ENCODE measurements around the gene BAIAP2.

Gene BAIAP2

DNA sequence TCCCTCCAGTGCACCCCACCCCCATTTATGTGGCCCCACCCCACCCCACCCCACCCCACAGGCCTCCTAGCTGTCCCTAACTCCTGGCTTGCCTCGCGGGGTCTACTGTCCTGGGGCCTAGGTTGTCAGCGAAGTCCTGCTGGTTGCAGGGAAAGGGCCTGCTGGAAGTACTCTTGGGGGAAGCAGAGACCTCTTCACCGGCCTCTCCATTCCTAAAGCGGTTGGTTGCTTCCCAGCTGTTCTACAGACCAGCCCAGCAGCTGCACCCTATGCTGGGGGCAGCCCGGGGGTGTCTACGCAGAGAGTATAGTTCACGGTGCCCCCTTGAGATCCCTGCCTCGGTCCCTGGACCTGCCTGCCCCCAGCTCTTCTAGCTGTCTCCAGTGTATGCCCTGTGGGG is 56.2 kb downstream of the BAIAP2 start:
- DNase-seq: no peak

DNA sequence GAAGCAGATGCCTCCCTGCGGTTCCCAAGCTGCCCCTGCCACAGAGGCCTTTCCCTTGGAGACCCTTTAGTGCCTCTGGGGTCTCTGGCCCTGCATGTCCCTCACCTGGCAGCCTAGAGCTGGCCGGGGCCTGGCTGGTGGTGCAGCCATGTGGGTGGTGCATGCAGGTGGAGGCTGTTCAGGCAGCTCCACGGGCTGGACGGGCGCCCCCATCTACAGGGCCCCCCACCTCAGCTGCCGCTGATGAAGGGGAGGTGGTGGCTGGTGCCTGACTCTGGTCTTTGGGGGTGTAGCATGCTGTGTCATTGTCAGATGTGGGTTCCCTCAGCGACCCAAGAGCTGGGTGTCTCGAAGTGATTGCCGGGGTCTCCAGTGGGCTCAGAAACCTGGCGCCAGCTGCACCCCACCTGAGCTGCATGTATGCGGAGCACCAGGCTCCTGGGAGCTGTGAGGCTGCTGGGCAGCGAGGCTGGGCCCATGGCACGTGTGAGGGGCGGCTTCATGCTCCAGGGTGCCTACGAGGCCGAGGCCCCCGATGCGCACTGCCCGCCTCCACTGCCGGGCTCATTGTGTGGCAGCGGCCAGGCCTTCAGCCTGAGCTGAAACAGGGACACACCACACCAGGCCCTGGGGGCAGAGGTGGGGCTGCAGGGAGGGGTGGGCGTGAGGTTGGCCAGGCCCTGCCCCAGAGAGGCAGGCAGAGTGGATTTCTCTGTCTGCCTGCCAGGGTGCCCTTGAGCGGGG is 57.0 kb downstream of the BAIAP2 start:
- DNase-seq: peak in 1 of 3 experiments; percentile 32

DNA sequence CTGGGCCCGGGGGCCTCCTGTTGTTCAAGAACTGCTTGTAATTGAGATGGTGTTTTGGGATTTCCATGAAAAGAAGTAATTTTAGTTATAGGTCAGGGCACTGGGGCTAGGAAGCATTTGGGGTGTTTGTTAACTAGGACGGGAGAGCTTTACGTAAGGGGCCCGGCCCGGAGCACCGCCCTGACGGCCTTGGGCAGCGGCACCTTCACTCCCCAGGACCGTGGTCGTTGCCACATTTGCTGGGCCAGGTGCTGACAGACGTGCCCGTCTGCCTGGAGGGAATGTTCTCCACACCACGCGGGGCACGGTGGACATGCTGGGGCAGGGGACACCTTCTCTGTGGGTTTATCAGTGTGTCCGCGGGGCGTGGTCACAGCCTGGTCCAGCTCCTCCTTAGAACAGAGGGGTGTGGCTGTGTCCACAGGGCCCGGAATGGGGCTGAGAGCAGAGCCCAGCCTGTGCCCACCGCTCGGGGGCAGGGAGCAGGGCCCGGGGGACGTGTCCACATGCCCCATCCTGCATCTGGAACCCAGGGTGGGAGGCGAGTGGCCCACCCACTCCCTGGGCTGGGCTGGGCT is 57.7 kb downstream of the BAIAP2 start:
- DNase-seq: peak in 1 of 3 experiments; percentile 43

DNA sequence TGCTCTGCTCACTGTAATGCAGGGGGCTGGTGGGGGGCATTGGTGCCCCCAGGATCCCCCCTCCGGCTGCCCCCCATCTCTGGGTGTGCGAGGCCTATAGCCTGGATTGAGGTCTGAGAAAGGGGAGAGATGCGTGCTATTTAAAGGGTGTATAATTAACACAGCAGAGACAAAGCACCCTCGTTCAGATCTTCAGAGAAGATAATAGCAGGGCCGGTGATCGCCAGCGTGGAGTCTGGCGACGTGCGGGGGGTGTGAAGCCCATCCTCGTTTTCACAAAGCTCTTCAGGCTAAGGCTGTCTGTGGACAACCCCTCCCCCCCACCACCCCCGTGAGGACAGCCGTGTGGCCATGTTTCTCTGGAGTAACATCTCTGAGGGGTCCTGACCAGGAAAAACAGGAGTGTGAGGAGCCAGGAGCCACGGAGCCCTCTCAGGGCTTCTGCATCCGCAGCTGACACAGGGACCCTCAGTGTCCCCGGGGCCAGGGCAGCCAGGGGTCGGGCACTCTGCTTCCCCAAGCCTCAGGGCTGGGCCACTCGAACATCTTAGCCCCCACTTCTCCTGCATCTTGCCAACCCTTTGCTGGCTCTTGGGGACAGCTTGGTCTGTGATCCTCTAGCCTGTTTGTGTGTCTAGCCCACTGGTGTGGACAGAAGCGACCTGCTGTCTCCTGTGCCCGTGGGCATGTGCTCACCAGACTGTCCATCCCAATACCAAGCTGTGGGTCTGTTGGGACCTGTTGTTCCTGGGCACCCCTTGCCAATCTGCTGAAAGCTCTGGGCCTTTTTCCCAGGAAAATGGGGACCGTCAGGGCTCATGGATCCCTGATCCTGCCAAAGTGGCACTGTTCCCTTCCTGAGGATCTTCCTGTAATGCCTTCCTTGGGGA is 58.9 kb downstream of the BAIAP2 start:
- peak in 2 of 3 experiments; percentile 85 to 91 for DNase-seq

DNA sequence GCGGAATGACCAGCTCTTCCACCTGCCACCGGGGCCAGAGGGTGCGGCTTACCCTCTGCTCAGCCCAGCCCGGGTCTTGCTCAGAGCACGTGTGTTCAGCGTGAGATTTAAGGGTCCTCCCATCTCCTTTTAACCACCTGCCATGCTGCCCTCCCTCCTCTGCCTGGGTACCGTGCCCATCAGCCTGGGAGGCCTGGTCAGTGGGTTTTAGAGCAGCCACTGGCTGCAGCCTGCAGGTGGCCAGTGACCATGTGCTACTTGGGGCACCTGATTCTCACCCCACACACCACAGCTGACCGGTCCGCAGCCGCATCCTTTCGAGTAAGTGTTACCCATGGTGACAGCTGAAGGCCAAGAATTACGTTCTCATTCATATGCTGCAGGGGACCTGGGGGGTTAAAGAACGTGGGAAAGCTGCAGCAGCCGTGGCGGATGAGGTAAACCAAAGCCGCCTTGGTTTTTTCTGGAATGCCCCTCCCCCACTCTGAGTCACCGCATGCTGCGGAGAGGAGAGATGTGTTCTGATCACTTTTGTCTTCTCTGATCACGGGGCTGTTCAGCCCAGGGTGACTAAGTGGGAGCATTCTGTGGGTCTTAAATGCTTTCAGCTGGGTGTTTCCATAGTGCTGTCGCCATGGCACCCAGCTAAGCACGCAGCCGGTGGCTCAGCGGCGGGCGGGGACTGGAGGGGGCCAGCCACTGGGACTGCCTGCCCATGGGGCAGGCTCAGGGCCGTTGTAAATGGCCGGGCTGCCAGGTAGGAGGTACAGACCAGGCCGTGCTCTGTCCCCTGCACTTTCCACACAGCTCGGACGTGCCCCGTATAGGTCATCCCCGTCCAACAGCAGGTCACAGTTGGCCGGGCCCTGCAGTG is 59.8 kb downstream of the BAIAP2 start:
- DNase-seq: peak; percentile 84 to 96 (median 88)

DNA sequence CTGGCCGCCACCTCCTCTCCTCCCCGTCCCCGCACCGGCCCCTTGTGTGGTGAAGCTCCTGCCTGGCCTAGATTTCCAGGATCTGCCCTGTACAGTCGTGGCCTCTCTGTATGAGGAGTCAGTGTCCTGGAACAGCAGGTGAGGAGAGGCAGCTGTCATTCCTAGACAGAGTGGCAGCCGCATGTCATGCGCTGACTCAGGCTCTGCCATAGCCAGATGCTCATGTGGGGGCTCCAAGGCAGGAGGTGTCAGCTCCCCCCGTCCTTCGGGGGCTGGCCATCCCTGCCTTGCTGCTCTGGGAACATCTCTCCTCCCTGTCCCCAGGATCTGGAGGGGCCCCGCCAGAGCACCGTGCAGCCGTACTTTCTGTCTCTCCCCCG is 60.4 kb downstream of the BAIAP2 start:
- peak in 2 of 3 experiments; percentile 50 to 78 for DNase-seq

DNA sequence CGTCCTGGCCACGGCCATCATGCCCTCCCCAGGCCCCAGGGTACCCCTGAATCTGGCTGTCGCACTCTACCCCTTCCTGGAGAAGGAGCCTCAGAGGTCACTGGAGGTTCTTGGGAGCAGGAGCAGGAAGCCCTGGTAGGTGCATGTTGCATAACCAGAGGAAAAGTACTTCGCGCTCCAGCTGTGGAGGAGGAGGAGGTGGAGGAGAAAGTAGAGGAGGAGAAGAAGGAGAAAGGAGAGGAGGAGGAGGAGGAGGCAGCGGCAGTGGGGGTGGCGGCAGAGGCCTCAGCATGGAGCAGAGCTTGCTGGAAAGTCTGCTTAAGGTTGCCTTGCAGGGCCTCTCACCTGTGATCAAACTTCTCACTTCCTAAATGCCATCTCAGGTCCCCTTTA is 61.8 kb downstream of the BAIAP2 start:
- no peak for DNase-seq

DNA sequence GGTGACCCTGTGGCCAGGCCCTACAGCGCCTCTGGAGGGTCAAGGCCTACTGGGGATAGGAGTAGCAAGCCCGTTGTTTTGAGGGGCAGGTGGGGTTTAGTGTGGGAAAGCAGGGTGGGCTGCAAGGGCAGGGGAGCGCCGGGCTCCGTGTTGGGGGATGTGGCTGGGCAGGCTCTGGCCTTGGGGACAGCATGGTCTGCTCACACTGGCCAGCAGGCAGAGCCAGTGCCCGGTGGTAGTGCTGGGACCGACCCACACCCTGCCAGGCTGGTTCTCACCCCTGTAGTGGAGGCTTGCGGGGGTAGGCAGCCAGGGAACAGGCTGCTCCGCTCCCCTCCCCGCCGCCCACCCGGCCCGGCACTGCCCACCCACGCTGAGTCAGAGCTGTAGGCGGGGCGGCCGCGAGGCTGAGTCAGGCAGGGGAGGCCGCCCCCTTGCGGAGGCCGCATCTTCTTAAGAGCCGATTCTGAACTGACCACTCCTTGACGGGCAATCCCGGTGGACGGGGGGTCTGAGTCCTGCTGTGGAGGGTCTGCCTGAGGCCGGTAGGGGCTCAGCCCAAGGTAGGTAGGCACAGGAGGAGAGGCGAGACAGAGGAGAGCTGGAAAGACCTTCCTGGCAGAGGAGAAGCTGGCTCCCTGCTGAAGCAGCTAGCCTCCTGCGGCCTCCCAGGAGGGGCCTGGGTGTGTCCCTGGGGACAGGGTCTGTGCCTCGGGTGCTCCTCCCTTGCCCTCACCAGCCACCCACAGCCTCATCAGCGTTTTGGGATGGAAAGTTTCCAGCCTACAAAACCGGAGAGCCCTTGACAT is 62.4 kb downstream of the BAIAP2 start:
- DNase-seq: no peak

DNA sequence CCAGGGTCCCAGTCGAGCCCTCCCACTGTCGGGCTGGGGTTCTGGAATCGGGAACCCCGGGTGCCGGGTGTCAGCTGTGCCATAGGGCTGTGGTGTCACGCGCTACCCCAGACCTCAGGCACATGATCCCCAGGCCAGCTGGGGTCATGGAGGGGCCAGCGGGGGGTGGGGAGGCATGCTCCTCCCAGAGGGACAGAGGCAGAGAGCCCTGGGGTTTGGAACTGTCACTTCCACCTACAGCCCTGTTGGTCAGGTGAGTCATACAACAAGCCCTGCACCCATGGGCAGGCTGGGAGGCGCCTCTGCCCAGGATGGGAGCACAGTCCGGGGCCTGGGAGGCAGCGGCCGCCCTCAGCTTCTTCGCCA is 63.0 kb downstream of the BAIAP2 start:
- DNase-seq: no peak

DNA sequence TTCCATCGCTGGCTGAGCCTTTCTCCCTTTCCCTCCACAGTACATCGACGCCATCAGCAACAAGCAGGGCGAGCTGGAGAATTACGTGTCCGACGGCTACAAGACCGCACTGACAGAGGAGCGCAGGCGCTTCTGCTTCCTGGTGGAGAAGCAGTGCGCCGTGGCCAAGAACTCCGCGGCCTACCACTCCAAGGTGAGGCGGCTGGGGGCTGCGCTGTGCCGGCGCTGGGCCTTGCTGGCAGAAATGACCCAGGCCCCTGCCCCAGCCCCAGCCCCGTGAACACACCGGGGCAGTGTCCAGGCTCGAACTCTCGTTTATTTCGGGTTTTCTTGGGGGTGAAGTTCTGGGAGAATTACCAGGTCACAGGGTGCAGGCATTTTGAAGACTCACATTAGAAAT is 64.9 kb downstream of the BAIAP2 start:
- DNase-seq: no peak

DNA sequence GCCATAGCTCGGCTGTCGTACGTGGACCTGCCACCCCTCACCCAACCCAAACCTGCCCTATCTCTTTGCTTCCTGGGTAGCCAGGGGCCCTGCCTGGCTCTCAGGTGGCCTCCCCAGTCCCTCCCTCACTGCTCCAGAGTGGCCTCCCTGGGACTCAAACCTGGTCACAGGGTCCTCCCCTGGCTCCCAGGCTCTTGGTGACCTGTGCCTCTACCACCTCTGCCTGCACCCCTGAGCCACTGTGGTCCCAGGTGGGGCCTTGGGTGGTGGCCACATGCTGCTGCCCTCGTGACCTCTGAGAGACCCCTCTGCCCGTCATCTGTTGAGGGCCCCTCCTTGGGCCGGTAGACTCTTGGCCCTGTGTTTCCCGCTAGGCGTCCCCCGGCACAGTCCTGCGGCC is 65.7 kb downstream of the BAIAP2 start:
- DNase-seq: no peak

DNA sequence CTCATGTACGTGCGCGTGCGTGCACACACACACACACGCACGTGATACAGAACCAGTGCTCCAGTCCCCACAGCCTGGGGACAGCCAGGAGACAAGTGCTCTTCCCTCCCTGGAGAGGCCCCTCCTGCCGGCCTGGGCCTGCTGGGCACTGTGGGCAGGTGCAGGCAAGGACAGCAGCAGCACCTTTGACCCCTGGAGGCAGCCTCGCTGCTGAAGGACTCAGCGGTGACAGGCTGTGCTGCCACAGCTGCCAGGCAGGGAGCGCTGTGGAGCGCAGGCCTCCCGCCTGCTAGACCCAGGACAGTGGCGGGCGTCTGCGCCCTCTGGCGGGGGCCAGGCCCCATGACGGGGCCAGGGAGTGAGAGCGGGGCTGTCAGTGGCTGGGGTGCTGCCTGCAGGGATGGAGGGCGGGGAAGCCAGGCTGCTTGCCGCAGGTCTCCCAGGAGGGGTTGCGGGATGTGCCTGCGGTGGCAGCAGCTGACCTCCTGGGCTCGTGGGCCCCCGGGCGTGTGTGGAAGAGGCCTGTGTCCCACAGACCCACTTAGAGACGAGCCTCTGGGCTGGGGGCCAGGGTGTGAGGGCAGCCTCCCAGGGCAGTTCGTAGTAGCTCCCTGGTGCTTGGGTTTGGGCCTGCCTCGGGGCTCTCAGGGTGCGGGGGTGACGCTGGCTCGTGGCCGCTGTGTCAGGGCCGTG is 66.8 kb downstream of the BAIAP2 start:
- DNase-seq: peak; percentile 62 to 79 (median 75)

DNA sequence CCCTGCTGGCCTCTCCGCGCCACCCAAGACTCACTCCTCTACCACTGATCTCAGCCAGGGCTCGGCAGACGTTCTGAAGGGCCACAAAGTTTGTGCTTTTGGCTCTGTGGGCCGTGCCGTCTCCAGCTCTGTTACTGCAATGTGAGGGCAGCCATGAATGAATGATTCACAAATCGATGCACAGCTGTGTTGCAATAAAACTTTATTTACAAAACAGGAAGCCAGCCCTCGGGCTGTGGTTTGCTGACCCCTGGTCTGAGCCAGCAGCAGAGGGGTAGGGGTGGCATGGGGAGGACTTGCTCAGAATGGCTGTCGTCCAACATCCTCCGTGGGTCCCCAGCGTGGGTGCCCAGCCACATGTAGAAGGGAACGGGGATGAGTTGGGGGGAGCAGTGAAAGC is 67.4 kb downstream of the BAIAP2 start:
- no peak for DNase-seq

DNA sequence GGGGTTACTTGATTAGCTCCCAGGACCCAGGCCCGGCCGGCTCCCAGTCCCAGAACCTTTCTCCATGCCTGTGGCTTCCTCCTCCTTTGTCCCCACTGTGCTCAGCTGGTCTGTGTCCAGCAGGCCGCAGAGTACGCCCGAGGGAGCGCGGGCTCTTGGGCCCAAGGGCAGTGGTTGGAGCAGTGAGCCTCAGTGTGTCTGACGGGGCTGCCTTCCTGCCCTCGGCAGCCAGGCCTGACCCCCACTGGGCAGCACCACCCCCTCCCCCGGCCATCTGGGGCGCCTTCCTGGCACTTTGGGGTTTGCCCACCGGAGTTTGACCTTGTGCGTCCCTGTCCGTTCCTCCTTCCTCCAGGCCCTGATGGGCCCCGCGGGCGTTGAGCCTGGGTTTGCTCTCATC is 67.9 kb downstream of the BAIAP2 start:
- DNase-seq: no peak

DNA sequence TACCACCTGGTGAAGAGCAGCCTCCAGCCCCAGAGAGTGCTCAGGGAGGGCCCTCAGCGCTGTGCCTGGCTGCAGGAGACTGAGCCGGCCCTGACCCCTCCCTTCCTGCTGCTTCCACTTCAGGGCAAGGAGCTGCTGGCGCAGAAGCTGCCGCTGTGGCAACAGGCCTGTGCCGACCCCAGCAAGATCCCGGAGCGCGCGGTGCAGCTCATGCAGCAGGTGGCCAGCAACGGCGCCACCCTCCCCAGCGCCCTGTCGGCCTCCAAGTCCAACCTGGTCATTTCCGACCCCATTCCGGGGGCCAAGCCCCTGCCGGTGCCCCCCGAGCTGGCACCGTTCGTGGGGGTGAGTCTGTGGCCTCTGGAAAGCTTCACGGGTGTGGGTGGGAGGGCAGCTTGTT is 68.4 kb downstream of the BAIAP2 start:
- DNase-seq: no peak

DNA sequence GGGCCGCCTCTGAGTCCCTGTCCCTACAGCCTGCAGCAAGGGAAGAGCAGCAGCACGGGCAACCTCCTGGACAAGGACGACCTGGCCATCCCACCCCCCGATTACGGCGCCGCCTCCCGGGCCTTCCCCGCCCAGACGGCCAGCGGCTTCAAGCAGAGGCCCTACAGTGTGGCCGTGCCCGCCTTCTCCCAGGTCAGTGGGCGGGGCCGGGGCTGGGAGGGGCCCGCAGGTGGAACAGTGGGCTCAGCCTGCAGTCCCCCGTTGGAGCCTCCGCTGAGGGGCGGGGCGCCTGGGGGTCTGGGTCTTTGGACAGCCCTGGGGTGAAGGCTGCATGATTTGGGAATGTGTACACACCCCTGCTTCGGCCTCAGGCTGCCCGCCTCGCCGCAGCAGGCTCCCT is 71.8 kb downstream of the BAIAP2 start:
- no peak for DNase-seq

DNA sequence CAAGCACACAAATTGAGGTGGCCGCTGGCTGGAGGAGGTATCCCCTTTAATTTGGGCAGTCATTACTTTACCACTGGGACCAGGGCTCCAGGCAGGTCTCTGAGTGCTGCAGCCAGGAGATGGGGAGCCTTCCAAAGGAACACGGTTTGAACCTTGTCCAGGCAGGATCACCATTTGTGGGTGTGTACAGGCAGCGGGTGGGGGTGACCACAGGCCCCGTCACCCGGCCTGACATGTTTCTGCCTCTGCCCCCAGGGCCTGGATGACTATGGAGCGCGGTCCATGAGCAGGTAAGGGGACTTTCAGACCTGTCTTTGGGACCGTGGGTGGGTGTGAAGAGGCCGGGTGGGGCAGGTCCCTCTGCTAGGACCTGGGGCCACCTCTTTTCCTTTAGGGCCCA is 73.3 kb downstream of the BAIAP2 start:
- DNase-seq: no peak

DNA sequence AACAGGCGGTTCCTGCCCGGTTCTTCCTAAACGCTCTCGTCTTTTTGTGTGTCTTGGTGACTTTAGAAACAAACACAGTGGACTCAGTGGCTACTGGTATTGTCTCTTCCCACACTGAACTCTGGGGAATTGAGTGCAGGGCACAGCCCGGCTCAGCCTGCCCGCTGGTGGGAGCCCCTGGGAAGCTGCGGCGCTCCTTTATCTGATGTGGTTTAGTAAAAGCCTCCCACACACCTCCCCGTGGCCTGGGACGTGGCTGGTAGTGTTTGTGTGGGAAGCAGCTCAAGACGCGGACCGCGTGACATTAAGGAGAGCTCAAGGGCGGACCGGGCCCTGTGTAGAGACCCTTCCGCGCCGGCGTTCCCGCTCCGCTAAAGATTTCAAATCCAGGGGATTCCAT is 75.0 kb downstream of the BAIAP2 start:
- DNase-seq: no peak

DNA sequence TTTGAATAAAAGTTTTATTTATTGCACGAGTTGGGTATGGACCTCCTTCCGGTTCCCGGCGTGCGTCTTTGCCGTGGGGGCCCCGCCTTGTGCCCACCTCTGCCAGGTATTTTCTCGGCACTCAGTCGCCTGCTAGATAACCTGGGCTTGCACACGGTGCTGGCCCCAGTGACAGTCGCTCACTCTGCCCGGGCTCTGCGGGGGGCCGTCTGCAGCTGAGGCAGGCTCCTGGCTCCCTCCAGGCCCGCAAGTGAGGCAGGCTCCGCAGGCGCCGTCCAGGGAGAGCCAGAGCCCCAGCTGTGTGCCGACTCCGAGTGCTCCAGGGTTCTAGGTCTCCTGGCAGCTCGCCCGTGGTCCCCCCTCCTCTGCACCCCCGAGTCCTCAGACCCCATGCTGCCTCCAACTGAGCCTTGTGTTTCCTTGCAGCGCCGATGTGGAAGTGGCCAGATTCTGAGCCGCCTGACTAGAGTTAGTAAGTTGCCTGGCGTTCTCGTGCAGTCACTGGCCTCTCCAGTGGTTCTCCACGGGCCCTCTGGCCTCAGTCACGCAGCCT is 75.6 kb downstream of the BAIAP2 start:
- DNase-seq: no peak

DNA sequence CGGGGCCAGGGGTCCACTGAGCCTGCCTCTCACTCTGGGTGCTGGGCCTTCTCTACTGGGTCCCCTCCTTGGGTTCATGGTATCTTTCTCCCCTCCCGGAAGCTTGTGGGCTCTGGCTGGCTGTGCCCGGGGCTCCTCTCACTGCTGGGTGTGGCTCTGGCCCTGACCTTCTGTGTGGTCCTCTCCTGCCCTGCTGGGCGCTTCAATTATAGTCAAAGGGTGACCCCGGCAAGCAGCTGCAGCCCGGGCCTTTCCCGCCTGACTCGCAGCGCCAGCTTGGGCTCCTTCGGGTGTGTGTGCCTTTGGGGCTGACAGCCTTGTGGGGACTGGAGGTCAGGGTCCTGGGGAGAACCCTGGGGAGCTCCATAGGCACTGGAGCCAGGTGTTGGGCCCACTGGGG is 76.1 kb downstream of the BAIAP2 start:
- DNase-seq: no peak

DNA sequence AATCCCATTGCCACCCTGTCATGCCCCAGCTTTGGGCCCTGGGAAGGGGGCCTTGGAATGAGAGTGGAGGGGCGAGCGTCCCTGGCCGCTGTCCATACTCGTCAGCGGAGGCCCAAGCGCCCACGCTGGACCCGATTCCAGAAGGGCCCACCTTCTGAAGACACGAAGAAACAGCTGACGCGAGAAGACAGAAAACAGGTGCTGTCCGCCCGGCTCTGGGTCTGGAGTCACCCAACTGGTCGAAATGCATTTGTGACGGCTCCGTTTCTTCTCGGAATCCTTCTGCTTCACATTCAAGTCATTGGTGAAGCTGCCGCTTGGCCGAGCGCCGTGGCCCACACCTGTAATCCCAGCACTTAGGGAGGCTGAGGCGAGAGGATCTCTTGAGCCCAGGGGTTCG is 77.5 kb downstream of the BAIAP2 start:
- DNase-seq: no peak

All from NCI-H1417 (cell line).